WI38 (cell line): ENCODE results near the gene CACNA1H.

Source experiments
- H3K4me3 ChIP-seq: 2 replicates; pipeline ENCODE4 v1.5.1; 2011; ENCODE audit warnings: low read depth, mild to moderate bottlenecking, control low read depth, low read length
- TF ChIP-seq, protein P1 (sequence below): IDR thresholded peaks from 2 replicates; pipeline ENCODE4 v1.5.1; 2012; ENCODE audit warnings: low read depth, mild to moderate bottlenecking, control low read depth, low read length

CACNA1H gene

DNA sequence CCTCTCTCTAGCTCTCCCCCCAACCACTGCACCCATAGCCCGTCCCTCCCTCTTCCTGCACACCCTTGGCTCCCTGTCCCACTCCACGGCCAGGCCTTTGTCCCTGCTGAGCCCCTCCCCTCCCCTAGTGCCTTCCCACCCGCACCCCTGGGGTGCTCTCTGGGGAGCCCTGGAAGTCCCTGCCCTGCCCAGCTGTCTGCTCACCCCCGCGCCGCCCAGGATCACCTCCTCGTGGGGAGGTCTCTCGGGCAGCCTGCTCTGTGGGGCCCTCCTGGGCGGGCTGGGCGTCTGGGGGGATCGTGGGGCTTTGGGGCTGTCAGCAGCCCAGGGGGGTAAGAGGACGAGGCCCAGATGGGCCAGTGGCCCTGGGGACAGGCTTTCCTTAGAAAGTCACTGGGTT is 18.1 kb downstream of the CACNA1H start:
- no peak overlapping the region for H3K4me3 ChIP-seq
- TF ChIP-seq, protein P1, sequence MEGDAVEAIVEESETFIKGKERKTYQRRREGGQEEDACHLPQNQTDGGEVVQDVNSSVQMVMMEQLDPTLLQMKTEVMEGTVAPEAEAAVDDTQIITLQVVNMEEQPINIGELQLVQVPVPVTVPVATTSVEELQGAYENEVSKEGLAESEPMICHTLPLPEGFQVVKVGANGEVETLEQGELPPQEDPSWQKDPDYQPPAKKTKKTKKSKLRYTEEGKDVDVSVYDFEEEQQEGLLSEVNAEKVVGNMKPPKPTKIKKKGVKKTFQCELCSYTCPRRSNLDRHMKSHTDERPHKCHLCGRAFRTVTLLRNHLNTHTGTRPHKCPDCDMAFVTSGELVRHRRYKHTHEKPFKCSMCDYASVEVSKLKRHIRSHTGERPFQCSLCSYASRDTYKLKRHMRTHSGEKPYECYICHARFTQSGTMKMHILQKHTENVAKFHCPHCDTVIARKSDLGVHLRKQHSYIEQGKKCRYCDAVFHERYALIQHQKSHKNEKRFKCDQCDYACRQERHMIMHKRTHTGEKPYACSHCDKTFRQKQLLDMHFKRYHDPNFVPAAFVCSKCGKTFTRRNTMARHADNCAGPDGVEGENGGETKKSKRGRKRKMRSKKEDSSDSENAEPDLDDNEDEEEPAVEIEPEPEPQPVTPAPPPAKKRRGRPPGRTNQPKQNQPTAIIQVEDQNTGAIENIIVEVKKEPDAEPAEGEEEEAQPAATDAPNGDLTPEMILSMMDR: no peak

DNA sequence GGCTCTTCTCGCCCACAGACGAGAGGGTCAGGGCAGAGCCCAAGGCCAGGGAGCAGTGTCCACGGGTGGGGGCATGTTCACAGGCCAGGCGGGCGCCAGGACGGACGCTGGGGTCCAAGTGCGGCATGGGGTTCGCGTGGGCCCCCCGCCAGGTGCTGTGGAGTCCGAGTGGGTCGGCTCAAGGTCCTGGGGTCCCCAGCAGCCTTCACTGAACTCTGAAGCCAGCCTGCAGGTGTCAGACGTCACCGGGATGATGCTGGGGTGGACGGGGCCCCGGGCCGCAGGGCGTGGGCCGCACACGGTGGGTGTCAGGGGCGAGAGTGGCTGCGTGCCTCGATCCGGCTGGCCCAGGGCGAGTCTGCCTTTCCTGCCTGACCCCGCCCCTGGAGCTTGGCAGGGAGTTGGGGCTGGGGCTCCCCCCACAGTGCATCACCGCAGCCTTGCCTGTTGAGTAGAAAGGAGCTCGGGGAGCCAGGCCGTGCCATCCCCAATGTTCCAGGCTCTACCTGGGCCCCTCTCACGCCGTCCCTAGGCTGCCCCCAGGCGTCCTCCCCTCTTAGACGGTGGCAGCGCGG is 19.0 kb downstream of the CACNA1H start:
- no peak overlapping the region for H3K4me3 ChIP-seq
- TF ChIP-seq, protein P1: no peak

DNA sequence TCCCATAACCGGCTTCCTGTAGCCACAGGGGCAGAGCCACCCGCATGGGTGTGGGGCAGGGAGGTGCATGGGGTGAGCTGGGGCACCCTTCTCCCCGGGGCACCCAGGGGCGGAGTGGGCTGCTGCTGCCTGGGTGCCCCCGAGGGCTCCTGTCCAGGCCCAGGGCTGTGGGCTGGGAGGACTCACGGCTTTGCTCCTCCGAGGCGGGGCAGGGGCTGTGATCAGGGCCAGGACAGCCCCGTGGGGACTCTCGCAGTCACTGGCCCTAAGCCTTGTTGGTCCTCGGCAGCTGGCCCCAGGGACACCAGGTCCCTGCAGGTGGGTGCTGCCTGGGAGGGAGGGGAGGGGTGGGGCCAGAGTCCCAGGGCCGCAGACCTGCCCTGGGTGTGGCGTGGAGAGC is 19.7 kb downstream of the CACNA1H start:
- H3K4me3 ChIP-seq: no peak overlapping the region
- TF ChIP-seq, protein P1: no peak

DNA sequence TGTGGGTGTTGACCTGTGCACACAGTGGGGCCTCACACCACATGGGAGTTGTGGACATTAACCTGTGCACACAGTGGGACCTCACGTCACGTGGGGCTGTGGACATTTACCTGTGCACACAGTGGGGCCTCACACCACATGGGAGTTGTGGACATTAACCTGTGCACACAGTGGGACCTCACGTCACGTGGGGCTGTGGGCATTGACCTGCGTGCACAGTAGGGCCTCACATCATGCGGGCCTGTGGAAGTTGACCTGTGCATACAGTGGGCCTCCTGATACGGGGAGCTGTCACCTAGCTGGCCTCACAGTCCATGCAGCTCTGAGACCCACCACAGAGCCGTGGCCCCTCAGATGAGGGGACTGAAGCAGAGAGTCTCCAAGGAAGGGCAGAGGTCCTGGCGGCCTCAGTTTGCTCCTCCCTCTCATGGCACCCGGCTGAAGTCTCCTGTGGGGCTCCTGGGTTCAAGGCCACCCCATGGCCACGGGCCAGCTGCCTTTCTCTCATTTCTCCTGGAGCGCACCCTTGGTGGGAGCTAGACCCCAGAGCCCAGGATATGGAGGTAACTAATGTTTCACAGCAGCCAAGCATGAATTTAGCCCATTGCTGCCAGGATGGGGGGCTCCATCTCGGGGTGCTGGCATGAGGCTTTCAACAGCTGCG is 21.0 kb downstream of the CACNA1H start:
- TF ChIP-seq, protein P1: no peak
- H3K4me3 ChIP-seq: no peak overlapping the region

DNA sequence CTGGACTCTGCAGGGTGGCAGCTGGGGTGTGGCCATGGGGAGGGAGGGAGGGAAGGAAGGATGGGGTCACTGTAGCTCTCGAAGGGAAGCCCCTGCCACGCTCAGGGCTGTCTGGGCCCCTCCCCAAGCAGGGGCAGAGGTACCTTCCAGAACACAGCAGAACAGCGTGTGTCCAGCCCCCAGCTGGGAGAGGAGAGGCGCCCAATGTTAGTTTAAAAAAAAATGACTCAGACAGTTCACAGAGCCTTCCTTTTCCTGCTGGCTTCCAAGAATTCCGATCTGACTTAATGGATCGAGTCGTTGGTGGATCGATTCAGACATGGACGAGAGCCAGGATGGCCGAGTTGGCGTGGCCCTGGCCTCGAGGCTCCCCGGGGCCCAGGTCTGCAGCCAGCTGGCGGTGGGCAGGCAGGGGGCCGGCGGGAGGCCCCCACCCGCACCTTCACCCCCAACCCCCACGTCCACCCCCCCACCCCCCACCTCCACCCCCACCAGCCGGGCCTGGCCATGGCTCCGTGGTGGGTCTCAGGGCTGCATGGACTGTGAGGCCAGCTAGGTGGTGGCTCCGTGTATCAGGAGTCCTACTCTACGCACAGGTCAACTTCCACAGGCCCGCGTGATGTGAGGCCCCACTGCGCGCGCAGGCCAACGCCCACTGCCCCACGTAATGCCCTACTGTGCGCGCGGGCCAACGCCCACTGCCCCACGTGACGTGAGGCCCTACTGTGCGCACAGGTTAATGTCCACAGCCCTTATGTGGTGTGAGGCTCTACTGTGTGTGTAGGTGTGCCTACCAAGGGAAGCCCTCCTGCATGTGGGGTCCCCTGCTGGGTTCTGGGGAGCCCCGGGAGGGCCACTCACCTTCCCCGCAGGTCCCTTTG is 21.8 kb downstream of the CACNA1H start:
- TF ChIP-seq, protein P1: no peak
- no peak overlapping the region for H3K4me3 ChIP-seq

DNA sequence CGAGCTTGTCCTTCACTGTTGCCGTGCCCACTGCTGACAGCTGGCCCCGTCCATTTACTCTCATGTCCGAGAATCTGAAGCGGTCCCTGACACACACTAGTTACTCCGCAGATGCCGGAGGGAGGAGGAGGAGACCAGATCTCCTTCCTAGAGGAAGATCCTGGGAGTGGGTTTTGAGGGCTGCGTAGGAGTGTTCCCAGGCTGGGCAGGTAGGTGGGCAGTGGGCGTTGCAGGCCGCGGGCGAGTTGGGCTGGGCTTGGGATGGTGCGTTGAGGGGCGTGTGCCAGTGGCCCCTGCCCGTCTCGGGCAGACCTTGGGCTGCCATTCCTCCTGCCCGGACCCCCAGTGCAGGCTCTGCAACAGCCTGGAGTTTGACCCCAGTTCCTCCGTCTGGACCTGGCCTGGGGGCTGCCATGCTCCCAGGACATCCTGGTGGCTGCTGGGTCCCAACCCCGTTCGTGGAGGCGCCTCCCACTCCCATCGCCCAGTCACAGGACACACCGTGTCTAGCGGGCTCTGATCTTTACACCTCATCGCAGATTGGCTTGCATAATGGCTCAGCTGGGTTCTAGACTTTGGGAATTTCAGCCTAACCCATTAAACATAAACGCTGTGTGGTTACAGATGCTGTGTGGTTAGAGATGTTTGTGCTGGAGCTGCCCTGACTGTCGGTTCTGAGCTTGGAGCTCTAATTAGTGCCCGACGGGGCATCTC is 22.8 kb downstream of the CACNA1H start:
- TF ChIP-seq, protein P1: no peak
- no peak overlapping the region for H3K4me3 ChIP-seq
